NCI-H146 treated with DMSO at 0.1 percent for 48 hours (cell line): ENCODE results near the gene DNMT1.
"Not testable (repeated sequence)": the region's sequence is repeated elsewhere in the genome, so short reads cannot be mapped to it uniquely, and the experiment has no call there.

Source experiments
- DNase-seq: peaks from one replicate; lab custom pipeline; 2025; ENCODE audit not compliant: unreplicated experiment; lab: John Stamatoyannopoulos, UW

DNMT1 gene

DNA sequence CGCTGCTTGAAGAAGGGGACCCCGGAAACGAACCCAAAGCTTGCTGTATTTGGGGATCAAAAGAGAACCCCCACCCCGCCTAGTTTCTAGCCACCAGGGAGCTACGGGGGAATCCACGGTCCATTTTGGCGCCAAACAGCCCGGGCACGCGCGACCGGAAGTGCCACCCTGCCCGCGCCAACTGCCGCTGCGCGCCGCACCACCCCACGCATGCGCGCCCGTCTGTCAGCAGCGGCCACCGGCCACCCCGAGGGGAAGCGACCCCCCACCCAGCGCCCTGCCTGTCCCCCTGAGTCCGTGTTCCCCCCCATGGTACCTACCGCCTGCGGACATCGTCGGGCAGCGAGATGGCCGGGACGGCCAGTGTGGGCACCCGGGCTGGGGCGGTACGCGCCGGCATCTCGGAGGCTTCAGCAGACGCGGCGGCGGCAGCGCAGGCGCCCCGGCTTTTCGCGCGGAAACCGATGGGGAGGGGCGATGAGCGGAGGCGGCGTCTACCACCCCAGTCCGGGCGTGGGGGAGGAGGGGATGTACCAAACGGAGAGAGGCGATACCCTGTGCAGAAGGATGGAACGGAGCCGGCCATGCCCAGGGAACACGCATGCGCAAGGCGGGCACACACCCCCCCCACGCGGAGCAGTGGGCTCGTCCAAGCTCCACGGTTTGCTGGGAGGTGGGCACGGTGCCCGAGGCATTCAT, at the start of gene DNMT1:
TSS of gene DNMT1 (minus strand) at position 454 of the 699 bp plus-strand sequence. CDS start at position 400, 54 bp downstream.
- DNase-seq = peak; percentile 78

DNA sequence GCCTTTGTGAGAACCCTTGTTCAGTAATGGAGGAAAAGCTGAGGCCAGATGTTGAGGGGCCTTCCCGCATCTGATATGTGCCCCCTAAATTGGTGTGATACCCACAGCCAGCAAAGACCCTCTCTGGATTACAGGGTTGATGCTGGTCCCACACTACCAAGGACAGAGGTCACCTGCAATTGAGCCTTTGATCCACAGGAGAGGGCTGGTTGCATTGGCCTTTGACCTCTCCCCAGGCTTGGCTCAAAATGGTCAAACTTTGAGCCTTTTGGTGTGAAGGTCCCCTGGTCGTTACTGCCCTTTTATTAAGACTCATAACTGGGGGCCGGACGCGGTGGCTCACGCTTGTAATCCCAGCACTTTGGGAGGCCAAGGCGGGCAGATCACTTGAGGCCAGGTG, 48.9 kb upstream of the DNMT1 start:
- DNase-seq = no peak

DNA sequence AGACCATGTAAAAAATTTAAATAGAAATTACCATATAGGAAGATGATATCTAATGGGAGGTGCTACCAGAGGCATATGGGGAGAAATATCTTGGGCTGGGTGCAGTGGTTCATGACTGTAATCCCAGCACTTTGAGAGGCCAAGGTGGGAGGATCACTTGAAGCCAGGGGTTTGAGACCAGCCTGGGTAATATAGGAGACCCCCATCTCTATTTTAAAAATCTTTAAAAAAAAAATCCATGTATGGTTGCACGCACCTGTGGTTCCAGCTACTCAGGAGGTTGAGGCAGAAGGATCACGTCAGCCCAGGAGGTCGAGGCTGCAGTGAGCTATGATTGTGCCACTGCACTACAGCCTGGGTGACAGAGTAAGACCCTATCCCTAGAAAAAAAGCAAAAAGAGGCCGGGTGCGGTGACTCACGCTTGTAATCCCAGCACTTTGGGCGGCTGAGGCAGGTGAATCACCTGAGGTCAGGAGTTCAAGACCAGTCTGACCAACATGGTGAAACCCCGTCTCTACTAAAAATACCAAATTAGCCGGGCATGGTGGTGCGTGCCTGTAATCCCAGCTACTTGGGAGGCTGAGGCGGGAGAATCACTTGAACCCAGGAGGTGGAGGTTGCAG, 47.2 kb upstream of the DNMT1 start:
- not testable (repeated sequence) for DNase-seq

DNA sequence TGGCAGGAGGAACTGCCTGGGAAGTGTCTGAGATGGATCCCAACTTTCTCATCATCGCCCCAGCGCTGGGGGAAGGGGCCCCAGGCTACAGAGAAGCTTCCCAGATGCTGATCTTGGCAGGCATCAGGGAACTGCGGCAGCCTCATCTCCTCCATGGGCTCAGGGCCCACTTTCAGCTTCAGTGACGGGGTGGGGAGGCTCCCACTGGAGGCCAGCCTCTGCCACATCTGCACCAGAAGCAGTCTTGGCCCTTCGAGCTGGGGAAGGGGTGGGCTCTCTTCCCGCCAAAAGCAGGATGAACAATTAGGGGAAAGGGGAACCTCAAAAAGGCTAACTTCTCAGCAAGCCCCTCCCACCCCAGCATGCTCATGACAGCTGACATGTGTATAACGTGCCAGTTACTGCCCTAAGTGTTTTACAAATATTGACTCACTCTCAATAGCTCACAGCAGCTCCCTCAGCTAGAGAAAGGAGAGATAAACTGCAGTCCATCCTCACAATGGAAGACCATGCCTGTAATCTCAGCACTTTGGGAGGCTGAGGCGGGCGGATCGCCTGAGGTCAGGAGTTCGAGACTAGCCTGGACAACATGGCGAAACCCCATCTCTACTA, 43.5 kb upstream of the DNMT1 start:
- peak; percentile 98 for DNase-seq

DNA sequence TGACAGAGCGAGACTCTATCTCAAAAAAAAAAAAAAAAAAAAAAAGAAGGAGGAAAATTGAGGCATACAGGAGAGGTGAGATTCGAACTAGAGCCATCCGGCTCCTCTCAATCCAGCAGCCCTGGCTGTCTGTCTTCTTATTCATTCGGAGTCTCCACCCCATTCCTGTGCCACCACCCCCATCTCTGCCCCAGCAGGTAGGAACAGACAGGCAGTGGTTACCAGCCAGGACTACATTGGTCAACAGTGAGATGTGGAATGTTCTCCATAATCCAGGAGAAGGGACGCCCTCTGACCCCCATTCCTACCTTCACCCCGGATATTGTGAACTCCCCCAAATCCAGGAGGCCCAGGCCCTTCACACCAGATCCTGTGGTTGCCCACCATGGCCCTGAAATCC, 42.9 kb upstream of the DNMT1 start:
- no peak for DNase-seq

DNA sequence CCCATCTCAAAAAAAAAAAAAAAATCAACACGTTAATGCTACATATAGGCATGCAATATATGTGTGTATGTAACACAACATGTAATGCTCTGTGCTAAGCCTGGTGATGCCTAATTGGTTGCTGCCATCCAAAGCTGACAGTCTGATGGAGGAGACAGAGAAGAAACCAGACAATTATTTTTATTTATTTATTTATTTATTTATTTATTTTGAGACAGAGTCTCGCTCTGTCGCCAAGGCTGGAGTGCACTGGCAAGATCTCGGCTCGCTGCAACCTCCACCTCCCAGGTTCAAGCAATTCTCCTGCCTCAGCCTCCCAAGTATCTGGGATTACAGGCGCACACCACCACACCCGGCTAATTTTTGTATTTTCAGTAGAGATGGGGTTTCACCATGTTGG, 40.7 kb upstream of the DNMT1 start:
- DNase-seq = not testable (repeated sequence)

DNA sequence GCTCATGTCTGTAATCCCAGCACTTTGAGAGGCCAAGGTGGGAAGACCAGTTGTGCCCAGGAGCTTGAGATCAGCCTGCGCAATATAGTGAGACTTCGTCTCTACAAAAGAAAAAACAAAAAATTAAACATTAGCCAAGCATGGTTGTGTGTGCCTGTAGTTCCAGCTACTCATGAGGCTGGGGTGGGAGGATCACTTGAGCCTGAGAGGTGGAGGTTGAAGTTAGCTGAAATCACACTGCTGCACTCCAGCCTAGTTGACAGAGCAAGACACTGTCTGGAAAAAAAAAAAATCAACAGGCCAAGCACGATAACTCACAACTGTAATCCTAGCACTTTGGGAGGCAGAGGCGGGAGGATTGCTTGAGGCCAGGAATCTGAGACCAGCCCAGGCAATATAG, 40.2 kb upstream of the DNMT1 start:
- DNase-seq = no peak

DNA sequence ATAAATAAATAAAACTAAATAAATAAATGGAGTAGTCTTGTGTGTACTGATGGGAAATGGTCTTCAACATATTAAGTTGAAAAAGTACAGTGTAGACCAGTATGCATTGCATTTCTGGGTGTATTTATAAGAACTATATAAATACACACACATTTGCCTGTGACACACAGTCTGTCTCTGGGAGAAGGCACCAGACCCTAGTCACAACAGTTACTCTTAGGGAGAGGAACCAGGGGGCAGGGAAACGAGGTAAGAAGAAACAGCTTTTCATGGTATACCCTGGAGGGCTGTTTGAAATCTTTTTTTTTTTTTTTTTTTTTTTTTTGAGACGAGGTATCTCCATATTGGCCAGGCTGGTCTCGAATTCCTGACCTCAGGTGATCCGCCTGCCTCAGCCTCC, 39.2 kb upstream of the DNMT1 start:
- DNase-seq = no peak

DNA sequence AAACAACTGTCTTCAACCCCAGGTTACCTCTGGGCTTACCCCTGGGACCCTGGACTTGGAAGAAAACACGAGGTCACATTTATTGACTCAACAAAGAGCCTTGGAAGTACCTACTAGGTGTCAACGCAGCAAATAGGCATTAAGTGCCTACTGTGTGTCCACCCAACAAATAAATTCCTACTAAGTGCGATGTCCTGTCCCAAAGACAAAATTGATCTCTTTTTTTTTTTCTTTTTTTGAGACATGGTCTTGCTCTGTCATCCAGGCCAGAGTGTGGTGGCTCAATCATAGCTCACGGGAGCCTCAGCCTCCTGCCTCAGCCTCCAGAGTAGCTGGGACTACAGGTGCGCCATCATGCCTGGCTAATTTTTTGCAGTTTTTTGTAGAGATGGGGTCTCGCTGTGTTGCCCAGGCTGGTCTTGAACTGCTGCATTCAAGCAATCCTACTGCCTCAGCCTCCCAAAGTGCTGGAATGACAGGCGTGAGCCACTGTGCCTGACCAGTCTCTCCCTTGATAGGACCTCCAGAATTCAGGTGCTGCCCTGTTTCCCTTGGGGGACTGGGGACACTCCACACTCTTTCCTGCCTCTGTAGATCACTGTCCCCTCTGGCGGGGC, 37.0 kb upstream of the DNMT1 start:
- DNase-seq = no peak

DNA sequence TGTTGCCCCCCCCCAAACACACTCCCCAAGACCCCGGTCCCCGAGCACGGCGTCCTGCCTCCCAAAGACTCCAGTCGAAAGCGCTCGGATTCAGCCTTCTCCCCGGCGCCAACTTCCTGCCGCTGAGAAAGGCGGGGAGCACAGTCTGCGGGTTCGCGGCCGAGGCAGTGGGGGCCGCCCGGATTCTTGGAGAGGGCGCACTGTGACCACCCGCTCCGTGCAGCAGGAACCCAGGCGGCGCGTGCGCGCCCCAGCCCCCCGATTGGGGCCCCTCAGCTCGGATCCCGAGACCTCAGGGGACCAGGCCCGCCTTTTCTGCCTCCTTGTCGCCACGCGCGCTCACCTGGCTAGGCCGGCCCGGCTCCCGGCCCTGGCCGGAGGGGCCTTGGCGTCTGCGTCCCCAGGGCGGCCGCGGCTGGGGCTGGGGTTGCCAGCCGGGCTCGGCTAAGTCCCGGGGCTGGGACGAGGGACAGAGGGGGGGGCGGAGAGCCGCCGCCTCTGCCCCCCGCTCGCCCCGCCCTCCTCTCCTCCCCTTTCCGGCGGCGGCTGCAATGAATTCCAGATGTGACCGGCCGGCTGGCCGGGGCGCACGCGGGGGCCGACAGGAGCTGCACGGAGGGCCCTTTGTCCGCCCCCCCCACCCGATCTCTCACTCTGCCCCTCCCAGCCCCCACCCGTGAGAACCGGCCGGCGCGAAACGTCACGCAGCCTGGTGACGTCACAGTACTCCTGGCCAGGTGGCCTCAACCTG, 36.3 kb upstream of the DNMT1 start, which contains the start of gene S1PR2:
TSS of gene S1PR2 (minus strand) at position 471 of the 751 bp plus-strand sequence. CDS start 6,426 bp downstream, outside the sequence.
- DNase-seq = peak; percentile 61

DNA sequence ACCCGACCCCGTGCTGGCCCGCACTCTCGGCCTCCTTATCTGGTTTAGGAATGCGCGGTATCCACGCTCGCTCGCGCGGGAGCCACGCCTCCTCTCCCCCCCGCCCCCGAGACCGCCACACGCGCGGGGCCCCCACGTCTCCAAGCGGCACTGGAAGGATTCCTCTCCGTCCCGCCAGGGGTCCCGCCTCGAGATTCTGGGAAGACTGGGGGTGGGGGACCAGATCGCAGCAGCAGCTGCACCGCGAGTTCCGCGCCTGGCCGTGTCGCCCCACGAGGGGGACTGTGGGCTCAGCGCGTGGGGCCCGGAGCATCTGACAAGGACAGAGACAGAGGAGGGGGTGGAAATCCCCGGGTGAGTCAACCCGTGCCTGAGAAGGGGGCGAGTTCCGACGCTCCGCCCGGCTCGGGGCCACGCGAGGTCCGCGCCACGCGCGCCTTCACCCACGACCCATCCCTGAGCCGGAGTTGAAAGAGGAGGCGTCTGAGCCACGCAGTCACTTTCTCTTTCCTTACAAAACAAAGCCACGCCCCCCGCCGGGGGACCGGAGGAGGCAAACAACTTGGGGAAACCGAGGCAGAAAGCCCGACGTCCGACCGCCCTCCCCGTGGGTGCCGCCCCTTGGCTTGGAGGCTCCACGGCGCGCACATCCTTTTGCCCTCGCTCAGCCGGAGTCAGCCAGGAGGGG, 35.6 kb upstream of the DNMT1 start:
- DNase-seq = peak; percentile 19

DNA sequence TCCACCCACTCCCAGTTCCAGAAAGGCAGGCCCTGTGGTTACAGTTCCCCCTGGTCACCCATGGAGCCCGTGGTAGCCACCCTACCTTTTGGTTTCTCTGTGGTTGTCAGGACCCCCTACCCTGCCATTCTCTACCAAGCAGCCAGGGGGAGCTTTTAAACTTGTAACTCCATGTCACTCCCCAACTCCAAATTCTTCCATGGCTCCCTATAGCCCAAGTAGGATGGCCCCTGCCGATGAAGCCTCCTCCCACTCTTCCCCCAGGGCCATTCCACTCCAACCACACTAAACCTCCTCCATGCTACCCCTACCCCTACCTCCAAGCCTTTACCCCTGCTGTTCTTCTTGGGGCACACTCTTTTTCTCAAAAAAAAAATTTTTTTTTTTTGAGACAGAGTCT, 34.2 kb upstream of the DNMT1 start:
- DNase-seq = no peak

DNA sequence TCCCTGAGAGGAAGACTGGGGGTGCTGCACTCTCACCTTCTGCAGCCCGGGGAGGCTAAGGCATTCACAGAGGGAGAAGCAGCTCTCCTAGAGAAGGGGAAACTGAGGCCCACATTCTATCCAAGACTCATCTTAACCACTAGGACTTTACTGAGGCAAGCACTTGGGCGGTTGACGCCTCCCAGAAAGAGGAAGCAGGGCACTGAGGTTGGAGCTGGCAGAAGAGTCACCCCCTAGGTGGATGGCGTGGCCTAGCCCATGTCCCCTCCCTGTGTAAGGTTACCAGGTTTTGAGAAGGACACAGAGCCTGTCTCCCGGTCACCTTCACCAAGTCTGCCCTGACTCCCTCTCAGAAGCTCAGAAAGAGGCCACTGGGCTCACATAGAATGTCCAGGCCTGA, 33.6 kb upstream of the DNMT1 start:
- DNase-seq = no peak

DNA sequence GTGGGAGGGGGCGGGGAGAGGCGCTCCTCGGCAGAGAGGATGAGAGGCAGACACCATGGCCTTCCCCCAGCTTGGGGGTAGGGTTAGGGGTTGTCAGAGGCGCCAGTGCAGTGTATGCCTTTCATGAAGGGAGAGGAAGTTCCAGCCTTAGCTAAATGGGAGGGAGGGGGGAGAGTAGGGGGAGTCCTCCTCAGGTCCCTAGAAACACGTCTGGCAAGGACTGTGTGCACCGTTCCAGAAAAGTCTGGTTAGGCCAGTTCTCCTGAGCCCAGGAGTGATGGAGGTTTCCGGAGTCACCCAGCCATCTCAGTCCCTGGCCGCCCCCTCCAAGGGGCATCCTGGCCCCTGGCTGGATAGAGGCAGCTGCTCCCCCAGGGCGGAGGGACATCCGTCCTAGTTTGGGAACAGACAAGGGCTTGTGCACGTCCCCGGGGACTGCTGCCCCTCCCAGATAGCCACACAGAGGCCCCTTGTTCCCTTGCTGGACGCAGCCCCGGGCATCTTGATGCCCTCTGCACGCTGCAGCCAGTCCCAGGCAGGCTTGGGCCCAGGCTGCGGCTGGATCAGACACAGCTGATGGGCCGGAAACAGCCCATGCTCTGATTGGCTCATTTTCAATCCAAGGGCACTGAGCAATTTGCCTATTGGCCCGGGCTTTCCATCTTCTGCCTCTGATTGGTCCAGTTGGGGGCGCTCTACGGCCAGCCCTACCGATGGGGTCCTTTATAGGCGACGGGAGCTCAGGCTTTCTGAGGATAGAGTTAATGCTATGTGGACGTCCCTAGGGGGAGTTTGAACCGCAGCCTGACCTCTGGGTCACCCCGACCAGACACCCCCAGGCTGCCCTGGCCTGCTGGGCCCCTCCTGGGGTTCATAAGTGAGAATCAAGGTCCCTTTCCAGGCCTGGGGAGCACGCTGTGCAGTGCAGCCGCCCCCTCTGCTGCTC, 32.5 kb upstream of the DNMT1 start:
- no peak for DNase-seq

DNA sequence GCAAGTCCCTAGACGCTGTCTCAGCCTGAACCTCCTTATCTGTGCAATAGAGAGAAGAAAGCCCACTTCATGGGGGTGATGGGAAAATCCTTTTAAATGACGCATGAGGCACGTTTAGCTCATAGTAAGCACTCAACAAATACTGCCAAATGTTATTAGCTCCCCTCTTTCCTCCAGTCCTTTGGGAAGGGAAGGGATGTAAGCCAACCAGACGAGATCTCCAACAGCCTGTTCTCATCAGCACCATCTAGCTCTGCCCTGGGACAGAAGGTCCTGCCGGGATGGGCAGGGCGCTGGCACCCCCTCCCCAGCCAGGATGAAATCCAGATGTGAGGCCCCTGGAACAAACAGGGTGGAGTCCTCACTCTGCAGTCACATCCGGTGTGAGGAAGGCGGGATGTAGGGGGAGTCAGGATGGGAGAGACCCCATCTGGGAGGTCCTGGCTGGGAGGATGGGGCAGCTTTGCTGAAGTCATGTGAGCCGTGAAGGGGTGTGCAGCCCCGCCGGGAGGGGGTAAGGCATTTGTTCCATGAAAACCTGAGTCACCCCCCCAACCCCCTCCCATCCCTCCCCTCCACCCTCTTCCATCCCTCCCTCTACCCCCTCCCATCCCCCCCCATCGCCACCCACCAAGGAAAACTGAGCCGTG, 31.7 kb upstream of the DNMT1 start:
- DNase-seq = no peak

DNA sequence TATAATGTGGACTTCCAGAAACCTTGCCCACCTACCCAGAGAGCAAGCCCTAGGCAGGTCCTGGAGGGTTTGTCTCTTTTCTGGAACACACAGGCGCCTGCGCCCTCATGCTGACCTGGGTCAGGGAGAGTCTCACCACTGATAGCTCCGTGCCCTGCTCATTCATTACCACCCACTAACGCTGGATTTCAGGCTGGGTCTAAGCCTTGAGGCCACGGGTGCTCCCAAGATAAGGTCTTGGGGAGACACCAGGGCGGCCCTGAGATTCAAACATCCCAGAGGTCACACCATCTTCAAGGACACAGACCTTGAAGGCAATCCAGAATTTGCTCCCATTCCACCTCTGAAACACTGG, 31.2 kb upstream of the DNMT1 start:
- DNase-seq = no peak

DNA sequence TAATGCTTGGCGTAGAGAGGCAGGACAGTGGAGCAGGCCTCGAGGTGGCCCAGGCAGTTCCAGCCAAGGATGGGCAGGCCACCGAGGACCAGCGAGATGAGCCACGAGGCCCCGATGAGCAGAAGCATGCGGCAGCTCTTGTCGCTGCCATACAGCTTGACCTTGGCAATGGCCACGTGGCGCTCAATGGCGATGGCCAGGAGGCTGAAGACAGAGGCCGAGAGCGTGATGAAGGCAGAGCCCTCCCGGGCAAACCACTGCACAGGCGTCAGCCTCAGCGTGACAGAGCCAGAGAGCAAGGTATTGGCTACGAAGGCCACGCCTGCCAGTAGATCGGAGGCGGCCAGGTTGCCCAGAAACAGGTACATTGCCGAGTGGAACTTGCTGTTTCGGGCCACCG, 29.6 kb upstream of the DNMT1 start:
- no peak for DNase-seq

DNA sequence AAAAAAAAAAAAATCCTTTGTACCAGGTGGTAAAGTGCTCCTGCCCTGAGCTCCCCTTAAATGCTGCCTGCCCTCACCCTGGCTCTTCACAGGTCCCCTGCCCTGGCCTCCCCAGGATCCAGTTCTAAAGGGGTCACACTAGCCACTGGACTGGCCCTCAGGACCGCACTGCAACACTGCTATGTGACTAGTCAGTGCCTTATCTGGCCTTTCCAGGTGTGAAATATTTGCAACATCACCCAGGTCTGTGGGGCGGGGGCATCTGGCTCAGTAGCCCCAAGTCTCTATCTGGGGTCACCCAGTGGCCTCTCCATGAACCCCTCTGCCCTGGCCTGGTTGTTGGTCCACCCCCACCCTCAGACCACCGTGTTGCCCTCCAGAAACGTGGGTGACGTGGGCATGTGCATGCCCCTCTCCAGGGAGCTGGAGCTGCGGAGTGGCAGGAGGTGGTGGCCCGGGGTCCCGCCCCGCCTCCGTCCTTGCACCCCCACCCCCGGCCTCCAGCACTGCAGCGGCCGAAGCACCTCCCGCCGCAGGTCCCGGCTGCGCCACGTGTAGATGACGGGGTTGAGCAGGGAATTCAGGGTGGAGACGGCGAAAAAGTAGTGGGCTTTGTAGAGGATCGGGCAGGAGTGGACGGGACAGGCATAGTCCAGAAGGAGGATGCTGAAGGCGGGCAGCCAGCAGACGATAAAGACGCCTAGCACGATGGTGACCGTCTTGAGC, 28.9 kb upstream of the DNMT1 start:
- DNase-seq = no peak
